Measurements from ENCODE around the gene TOP2A.
A peak's percentile ranks its signal among the peaks of the same experiment; 100 is the strongest.

TOP2A gene

GRCh38 chr17:40355123-40355803 lies 62.4 kb downstream of the TOP2A start:
- DNase-seq = peak; percentile 27

DNA sequence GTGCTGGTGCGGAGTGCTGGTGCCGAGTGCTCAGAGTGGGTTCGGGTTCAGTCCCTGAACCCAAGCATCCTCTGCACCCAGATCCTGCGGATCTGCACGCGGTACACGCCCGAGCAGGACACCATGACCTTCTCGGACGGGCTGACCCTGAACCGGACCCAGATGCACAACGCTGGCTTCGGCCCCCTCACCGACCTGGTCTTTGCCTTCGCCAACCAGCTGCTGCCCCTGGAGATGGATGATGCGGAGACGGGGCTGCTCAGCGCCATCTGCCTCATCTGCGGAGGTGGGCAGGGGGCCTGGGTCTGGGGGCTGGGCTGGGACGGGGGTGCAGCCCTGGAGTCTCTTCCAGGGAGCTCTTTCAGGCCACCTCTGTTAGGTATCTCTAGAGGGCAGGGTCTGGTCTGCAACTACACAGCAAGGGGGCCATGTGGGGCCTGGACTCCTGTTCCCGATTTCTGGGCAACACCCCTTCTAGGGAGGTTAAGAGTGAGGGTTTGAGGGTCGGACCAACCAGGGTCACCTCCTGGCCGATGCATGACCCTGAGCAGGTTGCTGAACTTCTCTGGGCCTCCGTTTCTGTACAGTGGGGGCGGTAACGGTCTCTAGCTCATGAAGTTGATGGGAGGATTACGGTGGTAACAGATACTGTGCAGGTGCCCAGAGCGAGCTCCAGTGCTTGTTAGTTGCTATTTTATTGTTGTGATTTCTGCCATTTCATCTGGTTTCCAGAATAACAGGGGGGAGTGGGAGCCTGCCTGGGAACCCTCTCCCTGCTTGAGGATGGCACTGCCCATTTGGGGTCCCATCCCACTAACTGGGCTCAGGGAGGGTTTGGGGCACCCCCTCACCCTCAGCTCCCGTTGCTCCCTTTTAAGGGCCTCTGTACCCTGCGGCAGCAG lies 63.2 kb downstream of the TOP2A start:
- no peak for DNase-seq

GRCh38 chr17:40352779-40353394 lies 64.8 kb downstream of the TOP2A start:
- peak; percentile 92 for DNase-seq

- no peak for DNase-seq
These were observed 65.4 kb downstream of the TOP2A start for GRCh38 chr17:40352237-40352778.

DNA sequence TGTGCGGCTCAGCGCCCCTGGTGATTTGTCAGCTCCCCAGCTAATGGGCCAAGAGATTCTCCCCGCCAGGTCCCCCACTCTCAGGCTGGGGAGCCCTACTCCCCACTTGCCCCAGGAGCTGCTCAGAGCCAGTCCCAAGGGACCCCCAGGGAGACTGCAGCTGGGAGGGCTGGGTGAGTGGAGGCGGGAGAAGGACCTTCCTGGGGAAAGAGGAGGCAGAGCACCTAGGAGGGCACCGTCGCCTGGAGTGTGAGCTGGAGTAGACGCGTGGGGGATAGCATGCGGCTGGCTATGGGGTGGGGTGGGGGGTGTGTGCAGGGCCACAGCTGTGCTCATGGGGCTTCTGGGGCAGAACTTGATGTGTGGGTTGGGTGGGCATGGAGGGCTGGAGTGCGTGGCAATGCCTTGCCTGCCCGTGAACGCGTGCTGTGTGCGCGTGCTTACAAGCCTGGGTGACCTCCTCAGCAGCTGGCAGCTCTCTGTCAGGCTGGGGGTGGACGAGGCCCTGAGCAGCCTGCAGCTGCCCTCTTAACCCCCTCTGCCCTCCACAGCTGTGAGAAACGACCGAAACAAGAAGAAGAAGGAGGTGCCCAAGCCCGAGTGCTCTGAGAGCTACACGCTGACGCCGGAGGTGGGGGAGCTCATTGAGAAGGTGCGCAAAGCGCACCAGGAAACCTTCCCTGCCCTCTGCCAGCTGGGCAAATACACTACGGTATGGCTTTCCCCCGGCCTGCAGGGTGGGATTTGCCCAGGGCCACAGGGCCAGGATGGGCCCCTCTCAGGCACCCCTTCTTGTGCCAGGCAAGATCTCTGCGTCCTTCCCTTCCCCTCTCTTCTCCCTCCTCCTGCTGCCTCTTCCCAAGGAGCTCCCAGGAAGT lies 66.1 kb downstream of the TOP2A start:
- DNase-seq = peak; percentile 75

DNA sequence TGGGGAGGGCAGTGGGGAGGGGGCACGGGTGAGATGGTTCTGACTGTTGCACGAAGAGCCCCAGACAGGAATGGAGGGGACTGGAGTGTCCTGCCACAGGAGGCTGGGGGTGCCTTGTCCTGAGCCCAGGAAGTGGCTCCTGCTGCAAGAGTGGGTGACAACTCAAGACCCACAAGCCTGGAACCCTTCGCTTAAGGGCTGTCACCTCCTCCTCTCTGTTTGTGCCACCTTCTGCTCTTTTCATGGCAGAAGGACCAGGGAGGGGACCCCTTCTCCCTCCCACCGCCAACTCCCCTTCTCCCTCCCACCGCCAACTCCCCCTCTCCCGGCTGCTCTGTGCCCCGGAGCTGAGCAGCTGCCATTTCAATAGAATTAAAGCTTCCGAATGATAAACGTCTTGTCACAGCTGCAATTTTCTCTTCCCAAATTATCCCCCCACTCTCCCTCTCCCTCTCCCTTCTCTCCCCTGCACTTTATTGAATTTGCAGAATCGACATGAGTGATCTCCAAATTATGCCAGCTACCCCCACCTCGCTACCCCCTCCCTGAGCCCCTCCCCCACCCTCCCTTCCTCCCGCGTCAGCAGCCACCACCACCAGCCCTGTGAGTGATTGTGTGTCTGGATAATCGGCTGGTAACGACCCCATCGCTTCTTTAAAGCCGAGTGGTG lies 66.9 kb downstream of the TOP2A start:
- DNase-seq = no peak

- peak; percentile 17 for DNase-seq
These were observed 67.6 kb downstream of the TOP2A start for GRCh38 chr17:40349895-40350688.

DNA sequence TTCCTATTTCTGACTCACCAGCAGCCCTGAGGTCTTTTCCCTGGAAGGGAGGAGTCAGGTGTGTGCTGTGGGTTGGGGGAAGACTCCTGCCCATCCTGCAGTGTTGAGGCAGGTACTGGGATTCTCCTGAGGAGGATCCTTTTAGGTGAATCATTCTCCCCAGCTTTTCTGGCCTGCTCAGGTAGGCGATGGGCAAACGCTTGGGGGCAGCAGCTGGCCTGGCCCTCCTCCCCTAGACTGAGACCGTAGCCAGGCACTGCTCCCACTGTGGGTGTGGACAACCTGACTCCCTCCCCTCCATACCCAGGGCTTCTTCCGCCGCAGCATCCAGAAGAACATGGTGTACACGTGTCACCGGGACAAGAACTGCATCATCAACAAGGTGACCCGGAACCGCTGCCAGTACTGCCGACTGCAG lies 68.2 kb downstream of the TOP2A start:
- no peak for DNase-seq

DNA sequence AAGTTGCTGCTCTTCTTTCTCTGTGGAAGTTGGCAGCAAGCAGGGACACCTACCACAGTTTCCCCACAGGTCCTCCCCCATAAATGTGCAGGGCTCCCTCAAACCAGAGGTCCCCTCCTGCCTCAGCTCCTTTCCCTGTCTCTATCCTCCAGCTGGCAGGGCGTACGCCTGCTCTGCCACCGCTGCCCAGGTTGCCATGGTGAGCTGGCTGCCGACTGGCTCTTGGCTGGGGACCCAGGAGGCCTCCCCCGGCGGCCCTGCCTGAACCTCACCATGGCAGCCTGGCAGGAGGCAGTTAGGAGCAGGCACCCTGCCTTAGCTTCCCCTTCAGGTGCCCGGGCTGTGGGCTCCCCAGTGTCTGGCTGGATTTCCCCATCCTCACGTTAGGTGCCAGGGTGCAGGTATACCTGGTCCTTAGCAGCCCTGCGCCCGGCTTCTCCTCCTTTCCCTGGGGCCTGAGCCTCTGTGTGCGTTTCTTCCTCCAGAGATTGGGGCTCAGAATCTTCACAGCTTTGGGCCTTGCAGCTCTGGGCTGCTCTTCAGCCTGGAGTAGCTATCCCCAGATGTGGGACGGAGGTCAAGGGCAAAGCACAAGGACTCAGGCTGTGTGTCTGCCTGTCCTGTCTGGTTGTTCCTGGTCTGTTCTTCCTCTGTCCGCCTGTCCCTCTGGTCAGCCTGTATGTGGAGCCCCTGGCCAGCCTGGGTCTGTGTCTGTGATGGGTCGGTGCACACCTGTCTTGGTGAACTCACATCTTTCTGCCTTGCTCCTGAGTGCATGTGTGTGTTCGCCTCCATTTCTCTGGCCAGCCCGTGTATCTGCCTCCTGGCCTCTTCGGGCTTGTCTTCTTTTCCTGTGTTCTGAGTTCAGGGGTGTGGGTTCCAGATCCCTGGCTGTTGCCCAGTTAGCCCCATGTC lies 68.9 kb downstream of the TOP2A start:
- no peak for DNase-seq

- no peak for DNase-seq
These were observed 69.6 kb downstream of the TOP2A start for GRCh38 chr17:40348136-40348504.

- DNase-seq = no peak
These were observed 70.2 kb downstream of the TOP2A start for GRCh38 chr17:40347319-40348135.

DNA sequence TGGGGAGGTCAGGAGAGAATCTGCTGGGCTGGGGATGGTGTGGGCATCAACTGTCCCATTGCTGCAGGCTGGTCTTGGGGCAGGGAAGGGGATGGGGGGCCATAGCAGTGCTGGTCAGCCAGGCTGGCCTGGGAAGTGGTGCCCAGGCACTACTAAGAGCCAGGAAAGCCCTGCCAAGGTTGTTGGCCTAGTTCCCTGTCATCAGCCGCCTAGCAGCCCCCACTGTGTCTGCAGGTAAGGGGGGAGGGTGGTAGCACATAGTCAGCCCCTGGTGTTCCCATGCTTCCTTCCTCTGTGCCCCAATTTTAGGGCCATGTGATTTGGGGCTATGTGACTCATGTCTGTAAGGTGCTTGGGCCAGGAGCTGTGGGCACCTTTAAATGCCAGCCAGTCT lies 70.9 kb downstream of the TOP2A start:
- DNase-seq = no peak

GRCh38 chr17:40345994-40346764 lies 71.5 kb downstream of the TOP2A start:
- no peak for DNase-seq

DNA sequence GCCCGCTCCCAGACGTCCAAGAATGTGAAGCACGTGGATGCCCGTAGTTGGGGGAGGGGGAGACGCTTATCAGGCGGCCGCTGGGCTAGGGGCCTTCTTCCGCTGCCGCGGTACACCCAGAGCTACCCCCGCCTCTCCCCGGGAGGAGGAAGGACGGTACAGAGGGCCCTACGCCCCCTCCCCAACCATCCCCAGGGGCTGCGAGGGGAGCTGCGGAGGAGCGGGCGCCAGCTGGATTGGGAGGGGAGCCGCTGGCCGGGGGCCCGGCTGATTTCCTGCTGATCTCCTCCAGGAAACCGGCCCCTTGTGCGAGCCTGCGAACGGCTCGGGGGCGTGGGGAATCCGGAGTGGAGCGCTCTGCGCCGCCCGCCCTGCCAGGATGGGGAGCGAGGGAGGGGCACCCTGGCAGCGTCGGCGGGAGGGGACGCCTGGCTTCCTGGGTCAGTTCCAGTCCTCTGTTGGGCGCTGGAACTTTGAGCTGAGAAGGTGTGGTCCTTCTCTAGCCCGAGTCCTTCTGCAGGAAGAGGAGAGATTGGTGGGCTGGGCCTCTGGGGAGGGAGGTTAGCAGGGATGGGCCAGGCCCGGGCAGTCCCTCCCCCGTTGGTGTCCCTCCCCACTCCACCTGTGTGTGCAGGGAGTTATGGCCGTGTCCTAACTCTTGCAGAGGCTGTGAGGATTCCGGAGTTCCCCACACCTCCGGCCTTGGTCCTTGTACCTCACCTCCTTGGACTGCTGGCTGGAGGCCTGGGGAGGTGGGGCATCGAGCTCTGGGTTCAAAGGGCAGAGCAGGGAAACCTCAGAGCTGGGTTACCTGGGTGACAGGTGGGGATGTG lies 72.3 kb downstream of the TOP2A start:
- DNase-seq = no peak

DNA sequence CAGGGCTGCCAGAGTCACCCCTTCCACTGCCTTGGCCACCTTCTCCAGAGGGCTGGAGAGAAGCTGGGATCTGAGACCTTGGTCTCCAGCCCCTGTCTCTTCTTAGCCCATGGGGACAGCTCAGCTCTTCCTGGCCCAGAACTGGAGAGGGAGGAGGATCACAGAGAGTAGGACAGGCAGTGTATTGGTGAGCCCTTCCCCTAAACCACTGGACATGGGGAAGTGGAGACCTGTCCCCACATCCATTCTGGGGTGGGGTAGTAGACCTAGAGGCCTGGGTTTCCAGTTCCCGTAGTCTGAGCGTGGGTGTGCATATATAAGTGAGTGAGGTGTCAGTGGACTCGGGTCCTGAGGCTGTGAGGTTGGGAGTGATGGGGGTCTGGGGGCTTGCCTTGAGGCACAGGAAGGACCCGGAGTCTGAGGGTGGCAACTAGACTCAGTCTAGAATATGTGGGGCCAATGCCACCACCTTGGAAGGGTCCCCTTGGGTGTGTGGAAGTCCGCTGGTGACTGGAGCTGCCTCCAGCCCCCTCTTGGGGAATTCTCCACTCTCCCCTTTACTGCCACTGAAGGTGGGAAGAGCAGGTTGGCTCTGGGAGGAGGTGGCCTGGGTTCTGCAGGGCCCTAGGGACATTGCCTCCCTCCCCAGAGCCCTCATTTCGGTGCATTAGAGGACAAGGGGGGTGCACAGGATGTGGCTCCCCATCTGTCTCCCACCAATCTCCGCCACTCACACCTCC lies 73.1 kb downstream of the TOP2A start:
- DNase-seq = no peak
